Keratinocyte (primary cell): Measurements from ENCODE around the gene ATP2B2.

Experiments
- EZH2 ChIP-seq: IDR thresholded peaks from one replicate; pipeline ENCODE4 v1.6.1; 2012; ENCODE audit warnings: inconsistent platforms, mild to moderate bottlenecking, low read length, moderate library complexity
- TF ChIP-seq, protein P1 (sequence below), 3 experiments: IDR thresholded peaks in 1 of 3; conservative IDR thresholded peaks in 1 of 3; optimal IDR thresholded peaks in 1 of 3; 2 replicates in 2 of 3; 3 replicates in 1 of 3; pipeline versions ENCODE3 to v1.5.1; 2011; ENCODE audit warnings: low read length in 3 of 3, mild to moderate bottlenecking in 3 of 3, moderate library complexity in 2 of 3, control low read depth in 1 of 3, inconsistent platforms in 1 of 3; ENCODE audit not compliant: insufficient read depth in 2 of 3; ENCODE audit errors: extremely low read depth in 1 of 3

DNA sequence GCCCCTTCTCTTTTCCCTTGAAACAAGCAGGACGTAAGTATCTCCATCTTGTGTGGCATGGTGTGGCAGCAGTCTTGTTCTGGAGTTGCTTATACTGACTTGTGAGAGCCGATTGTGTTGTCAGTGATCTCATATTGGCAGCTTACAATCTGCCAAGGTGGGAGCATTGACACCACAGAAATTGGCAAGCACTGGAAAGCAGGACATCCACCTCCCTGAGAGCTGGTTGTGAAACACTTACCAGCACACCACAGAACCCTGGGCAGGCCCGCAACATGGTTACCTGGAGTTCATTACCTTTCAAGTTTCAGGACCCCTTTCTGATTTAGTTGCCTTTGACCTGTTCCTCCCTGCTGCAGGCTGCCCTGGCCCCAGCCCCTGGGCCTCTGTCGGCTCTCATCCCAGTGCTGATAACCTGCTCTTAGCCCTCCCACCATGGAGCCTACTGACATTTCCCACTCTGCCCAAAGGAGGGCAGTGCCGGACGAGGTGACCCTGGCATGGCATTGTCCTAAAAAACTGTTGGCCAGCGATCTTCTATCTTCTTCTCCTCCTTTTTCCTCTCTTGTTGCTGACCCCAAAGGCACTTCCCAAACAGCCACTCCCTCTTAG, 10.6 kb upstream of the ATP2B2 start:
- TF ChIP-seq EZH2: no peak
- TF ChIP-seq, protein P1, sequence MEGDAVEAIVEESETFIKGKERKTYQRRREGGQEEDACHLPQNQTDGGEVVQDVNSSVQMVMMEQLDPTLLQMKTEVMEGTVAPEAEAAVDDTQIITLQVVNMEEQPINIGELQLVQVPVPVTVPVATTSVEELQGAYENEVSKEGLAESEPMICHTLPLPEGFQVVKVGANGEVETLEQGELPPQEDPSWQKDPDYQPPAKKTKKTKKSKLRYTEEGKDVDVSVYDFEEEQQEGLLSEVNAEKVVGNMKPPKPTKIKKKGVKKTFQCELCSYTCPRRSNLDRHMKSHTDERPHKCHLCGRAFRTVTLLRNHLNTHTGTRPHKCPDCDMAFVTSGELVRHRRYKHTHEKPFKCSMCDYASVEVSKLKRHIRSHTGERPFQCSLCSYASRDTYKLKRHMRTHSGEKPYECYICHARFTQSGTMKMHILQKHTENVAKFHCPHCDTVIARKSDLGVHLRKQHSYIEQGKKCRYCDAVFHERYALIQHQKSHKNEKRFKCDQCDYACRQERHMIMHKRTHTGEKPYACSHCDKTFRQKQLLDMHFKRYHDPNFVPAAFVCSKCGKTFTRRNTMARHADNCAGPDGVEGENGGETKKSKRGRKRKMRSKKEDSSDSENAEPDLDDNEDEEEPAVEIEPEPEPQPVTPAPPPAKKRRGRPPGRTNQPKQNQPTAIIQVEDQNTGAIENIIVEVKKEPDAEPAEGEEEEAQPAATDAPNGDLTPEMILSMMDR (optimal IDR thresholded peaks at IDR 0.05 in 1 of 3, IDR thresholded peaks at IDR 0.05 in 1 of 3, conservative IDR thresholded peaks at IDR 0.05 in 1 of 3; ENCODE audit: extremely low read depth in 1 of 3, insufficient read depth in 2 of 3, low read length in 3 of 3): no peak
